OCI-LY1 (cell line): ENCODE results near the gene ZMIZ1.

ENCODE experiments used
- H2AFZ ChIP-seq: fragments of 200-600 bp; sonication (generic), shearing (Covaris generic); 2 replicates; pipeline ENCODE4 v1.6.0; 2014; ENCODE audit warnings: antibody characterized with exemption, mild to moderate bottlenecking, low read length
- H3F3A ChIP-seq: fragments of 200-600 bp; sonication (generic), shearing (Covaris generic); 2 replicates; pipeline ENCODE4 v1.6.0; 2014; ENCODE audit warnings: mild to moderate bottlenecking, antibody characterized with exemption, low read length, moderate library complexity; ENCODE audit not compliant: insufficient read depth
- H3K27ac ChIP-seq: fragments of 200-600 bp; sonication (generic); 2 replicates; pipeline ENCODE4 v1.5.1; 2014; ENCODE audit warnings: low read length, mixed run types, mild to moderate bottlenecking, low read depth; ENCODE audit not compliant: poor library complexity, severe bottlenecking
- H3K27me3 ChIP-seq: fragments of 200-600 bp; sonication (generic); 2 replicates; pipeline ENCODE4 v1.6.0; 2014; ENCODE audit warnings: antibody characterized with exemption, mild to moderate bottlenecking, low read length, moderate library complexity; ENCODE audit not compliant: insufficient read depth
- H3K36me3 ChIP-seq: fragments of 200-600 bp; sonication (generic); 2 replicates; pipeline ENCODE4 v1.6.1; 2014; ENCODE audit warnings: mild to moderate bottlenecking, antibody characterized with exemption, low read length, moderate library complexity, mixed read lengths; ENCODE audit not compliant: insufficient read depth
- H3K4me1 ChIP-seq: fragments of 200-600 bp; sonication (generic); 2 replicates; pipeline ENCODE4 v1.5.1; 2014; ENCODE audit warnings: mild to moderate bottlenecking, low read length, moderate library complexity; ENCODE audit not compliant: insufficient read depth, severe bottlenecking
- H3K4me2 ChIP-seq: fragments of 200-600 bp; sonication (generic), shearing (Covaris generic); 2 replicates; pipeline ENCODE4 v1.6.1; 2014; ENCODE audit warnings: low read length
- H3K4me3 ChIP-seq: fragments of 200-600 bp; sonication (generic); 2 replicates; pipeline ENCODE4 v1.5.1; 2014; ENCODE audit warnings: low read length, low read depth, mild to moderate bottlenecking, mixed read lengths; ENCODE audit not compliant: poor library complexity, severe bottlenecking
- H3K79me2 ChIP-seq: fragments of 200-600 bp; shearing (Covaris generic); 2 replicates; pipeline ENCODE4 v1.6.1; 2016; ENCODE audit warnings: mixed run types, low read length, mixed read lengths; ENCODE audit not compliant: insufficient read depth
- H3K9ac ChIP-seq: fragments of 200-600 bp; sonication (generic), shearing (Covaris generic); 2 replicates; pipeline ENCODE4 v1.6.1; 2014; ENCODE audit warnings: mild to moderate bottlenecking, low read length, mixed read lengths
- H3K9me2 ChIP-seq: fragments of 200-600 bp; sonication (generic), shearing (Covaris generic); 2 replicates; pipeline ENCODE4 v1.6.1; 2014; ENCODE audit warnings: low read depth, mild to moderate bottlenecking, low read length, mixed read lengths
- H3K9me3 ChIP-seq: fragments of 200-600 bp; shearing (Covaris generic); 2 replicates; pipeline ENCODE4 v1.6.1; 2014; ENCODE audit warnings: low read length, mixed read lengths
- H4K20me1 ChIP-seq: fragments of 200-600 bp; sonication (generic), shearing (Covaris generic); 2 replicates; pipeline ENCODE4 v1.6.0; 2016; ENCODE audit warnings: mild to moderate bottlenecking, low read length; ENCODE audit not compliant: insufficient read depth
- EZH2 ChIP-seq: fragments of 200-600 bp; sonication (generic), shearing (Covaris generic); IDR thresholded peaks from 2 replicates; pipeline ENCODE4 v1.8.0; 2017; ENCODE audit warnings: borderline replicate concordance, mixed run types, mild to moderate bottlenecking, antibody characterized with exemption, low read length, moderate library complexity, mixed read lengths
- TF ChIP-seq, protein P1 (sequence below): fragments of 200-600 bp; sonication (generic), shearing (Covaris generic); IDR thresholded peaks from 2 replicates; pipeline ENCODE4 v1.5.1; 2017; ENCODE audit warnings: mild to moderate bottlenecking, antibody characterized with exemption, low read length, moderate library complexity, mixed read lengths

ZMIZ1 gene

DNA sequence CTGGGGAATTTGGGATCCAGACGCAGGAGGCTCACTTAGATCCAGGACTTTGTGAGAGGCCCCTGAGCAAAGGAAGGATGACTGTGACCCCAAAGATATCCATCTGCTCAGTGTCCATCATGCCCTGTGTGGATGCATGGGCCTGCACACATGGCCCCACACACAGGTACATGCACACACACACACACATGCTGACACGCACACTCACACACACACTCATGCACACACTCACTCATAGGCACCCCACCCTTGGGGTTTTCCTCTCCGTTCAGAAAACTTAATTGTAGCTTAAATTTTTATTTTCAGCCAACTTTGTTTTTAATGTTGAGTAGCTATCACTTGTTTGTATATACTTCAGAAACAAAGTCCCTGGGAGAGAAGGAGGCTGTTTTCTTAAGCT, 184.9 kb downstream of the ZMIZ1 start:
- Histone ChIP-seq H4K20me1 (no peaks in the 10 kb centered on the region), H3K36me3 (no peaks in the 10 kb centered on the region), H3K4me1 (no peaks in the 10 kb centered on the region)

DNA sequence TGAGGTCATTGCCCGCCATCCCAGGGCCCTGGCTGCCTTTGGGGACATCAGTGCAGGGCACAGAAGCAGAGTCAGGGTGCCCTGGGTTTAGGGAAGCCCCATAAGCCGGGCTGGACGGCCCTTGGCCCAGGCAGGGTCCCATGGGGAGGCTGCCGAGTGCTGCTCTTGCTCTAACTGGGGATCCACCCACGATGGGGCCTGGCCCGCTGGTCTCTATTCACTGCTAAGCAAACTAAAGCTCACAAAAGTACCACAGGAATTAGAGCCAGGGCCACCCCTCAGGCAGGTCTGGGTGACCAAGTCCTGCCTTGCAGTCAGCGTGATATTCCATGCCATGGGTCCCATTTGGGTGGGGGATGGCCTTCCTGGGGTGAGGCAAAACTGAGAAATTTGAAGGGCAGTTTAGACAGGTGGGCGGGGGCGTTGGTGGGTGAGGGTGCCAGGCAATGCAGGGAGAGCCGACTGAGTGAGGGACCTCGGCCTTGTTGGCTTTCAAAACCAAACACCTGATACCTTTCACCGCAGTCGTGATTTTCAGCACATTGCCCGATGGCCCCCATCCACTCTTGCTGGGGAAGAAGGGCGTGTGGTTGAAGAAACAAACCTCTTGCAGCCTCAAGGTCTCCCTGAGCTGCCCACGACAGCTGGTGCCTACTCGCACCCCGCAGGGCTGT, 185.7 kb downstream of the ZMIZ1 start:
- H3K9me2 ChIP-seq, result no peaks in the 10 kb centered on the region
- H4K20me1 ChIP-seq, result no peaks in the 10 kb centered on the region
- no peak overlapping the region for H2AFZ ChIP-seq
- no peaks in the 10 kb centered on the region for H3K36me3 ChIP-seq
- no peak overlapping the region for H3K27ac ChIP-seq
- H3K9ac ChIP-seq, result no peak overlapping the region
- H3K9me3 ChIP-seq, result no peaks in the 10 kb centered on the region
- no peaks in the 10 kb centered on the region for H3F3A ChIP-seq
- TF ChIP-seq, protein P1, sequence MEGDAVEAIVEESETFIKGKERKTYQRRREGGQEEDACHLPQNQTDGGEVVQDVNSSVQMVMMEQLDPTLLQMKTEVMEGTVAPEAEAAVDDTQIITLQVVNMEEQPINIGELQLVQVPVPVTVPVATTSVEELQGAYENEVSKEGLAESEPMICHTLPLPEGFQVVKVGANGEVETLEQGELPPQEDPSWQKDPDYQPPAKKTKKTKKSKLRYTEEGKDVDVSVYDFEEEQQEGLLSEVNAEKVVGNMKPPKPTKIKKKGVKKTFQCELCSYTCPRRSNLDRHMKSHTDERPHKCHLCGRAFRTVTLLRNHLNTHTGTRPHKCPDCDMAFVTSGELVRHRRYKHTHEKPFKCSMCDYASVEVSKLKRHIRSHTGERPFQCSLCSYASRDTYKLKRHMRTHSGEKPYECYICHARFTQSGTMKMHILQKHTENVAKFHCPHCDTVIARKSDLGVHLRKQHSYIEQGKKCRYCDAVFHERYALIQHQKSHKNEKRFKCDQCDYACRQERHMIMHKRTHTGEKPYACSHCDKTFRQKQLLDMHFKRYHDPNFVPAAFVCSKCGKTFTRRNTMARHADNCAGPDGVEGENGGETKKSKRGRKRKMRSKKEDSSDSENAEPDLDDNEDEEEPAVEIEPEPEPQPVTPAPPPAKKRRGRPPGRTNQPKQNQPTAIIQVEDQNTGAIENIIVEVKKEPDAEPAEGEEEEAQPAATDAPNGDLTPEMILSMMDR, result no peak
- TF ChIP-seq EZH2, result no peak
- no peaks in the 10 kb centered on the region for H3K79me2 ChIP-seq
- H3K4me2 ChIP-seq, result no peak overlapping the region
- H3K4me3 ChIP-seq, result no peak overlapping the region
- H3K4me1 ChIP-seq, result no peaks in the 10 kb centered on the region
- H3K27me3 ChIP-seq, result 0 out of 2 replicates have a peak, but pooled peaks cover 8% of the 10 kb centered on the region

More for the DNA sequence above, 184.9 kb downstream of the ZMIZ1 start:
- H3K9me2 ChIP-seq, result no peaks in the 10 kb centered on the region
- no peaks in the 10 kb centered on the region for H3K79me2 ChIP-seq
- no peak overlapping the region for H3K9ac ChIP-seq
- H3F3A ChIP-seq, result no peaks in the 10 kb centered on the region
- no peak overlapping the region for H3K4me3 ChIP-seq
- 0 out of 2 replicates have a peak, but pooled peaks cover 8% of the 10 kb centered on the region for H3K27me3 ChIP-seq
- H3K9me3 ChIP-seq, result no peaks in the 10 kb centered on the region
- H3K4me2 ChIP-seq, result no peak overlapping the region
- H2AFZ ChIP-seq, result no peak overlapping the region
- TF ChIP-seq, protein P1, result no peak
- TF ChIP-seq EZH2, result no peak
- H3K27ac ChIP-seq, result no peak overlapping the region

DNA sequence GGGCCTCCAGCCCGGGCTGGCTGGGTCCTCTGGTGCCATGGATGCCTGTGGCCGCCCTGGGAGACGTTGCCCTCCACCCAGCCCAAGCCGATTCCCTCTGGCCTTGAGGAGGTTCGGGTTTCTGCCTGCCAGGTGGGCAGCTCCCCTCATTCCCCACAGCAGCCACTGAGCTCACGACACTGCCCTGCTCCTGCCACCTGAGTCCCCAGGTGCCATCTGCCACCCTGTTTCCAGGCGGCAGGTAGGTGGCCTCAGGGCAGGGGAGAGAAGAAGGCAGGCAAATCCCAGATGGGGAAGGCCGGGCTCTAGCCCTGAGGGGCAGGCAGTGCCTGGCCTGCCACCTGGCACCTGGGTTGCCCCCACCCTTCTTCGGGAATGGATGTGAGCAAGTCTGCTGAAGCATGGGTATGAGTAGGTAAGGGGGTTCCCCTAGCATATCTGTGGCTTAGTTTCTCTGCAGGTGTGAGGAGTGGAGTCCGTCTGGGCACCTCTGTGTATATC, 186.3 kb downstream of the ZMIZ1 start:
- Histone ChIP-seq H3K9me3 (no peaks in the 10 kb centered on the region), H3K79me2 (no peaks in the 10 kb centered on the region), H2AFZ (no peak overlapping the region), H4K20me1 (no peaks in the 10 kb centered on the region), H3K4me1 (no peaks in the 10 kb centered on the region), H3K36me3 (no peaks in the 10 kb centered on the region), H3F3A (no peaks in the 10 kb centered on the region), H3K27ac (no peak overlapping the region), H3K9ac (no peak overlapping the region), H3K4me2 (no peak overlapping the region), H3K4me3 (no peak overlapping the region), H3K9me2 (no peaks in the 10 kb centered on the region), H3K27me3 (0 out of 2 replicates have a peak, but pooled peaks cover 7% of the 10 kb centered on the region)
- no peak for TF ChIP-seq EZH2
